8988T (cell line): ENCODE data around the gene C4A.
"Not testable (repeated sequence)": the region's sequence is repeated elsewhere in the genome, so short reads cannot be mapped to it uniquely, and the experiment has no call there.

Source experiments
- DNase-seq: peaks from one replicate; pipeline ENCODE4 v3.0.0; 2011

Gene C4A

DNA sequence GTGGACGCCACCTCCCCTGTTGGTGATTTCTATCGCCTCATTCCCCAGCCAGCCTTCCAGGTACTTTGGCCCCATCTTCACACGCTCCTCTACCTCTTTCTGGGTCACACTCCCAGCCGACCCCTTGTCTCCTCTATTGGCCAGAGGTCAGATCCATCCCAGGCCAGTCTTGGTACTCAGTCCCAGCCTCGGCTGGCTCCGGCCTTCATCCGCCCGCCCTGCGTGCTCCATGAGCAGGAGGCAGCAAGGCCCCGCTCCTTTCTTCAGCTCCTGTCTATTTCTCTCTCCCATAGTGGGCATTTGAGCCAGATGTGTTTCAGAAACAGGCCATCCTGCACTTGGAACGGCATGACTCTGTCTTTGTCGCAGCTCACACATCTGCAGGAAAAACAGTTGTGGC, 20.2 kb upstream of the C4A start:
- DNase-seq: no peak

DNA sequence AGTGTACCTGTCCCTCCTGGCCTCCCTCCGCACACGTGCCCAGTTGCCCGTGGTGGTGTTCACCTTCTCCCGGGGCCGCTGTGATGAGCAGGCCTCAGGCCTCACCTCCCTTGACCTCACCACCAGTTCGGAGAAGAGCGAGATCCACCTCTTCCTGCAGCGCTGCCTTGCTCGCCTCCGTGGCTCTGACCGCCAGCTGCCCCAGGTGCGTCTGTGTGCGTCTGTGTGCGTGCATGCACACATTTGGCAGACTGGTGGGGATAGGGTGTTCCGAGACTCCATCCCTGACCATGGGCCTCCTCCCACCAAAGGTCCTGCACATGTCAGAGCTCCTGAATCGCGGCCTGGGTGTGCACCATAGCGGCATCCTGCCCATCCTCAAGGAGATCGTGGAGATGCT, 17.9 kb upstream of the C4A start:
- no peak for DNase-seq

DNA sequence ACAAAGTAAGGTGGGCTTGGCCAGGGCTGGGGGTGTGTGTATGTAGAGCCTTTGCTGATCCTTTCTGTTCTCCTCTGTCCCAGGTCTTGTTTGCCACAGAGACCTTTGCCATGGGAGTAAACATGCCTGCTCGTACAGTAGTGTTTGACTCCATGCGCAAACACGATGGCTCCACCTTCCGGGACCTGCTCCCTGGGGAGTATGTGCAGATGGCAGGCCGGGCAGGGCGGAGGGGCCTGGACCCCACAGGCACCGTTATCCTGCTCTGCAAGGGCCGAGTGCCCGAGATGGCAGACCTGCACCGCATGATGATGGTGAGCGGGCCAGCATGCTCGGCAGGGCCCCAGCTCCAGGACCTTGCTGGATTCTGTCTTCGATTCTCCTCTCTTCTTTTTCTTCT, 16.2 kb upstream of the C4A start:
- DNase-seq: no peak

DNA sequence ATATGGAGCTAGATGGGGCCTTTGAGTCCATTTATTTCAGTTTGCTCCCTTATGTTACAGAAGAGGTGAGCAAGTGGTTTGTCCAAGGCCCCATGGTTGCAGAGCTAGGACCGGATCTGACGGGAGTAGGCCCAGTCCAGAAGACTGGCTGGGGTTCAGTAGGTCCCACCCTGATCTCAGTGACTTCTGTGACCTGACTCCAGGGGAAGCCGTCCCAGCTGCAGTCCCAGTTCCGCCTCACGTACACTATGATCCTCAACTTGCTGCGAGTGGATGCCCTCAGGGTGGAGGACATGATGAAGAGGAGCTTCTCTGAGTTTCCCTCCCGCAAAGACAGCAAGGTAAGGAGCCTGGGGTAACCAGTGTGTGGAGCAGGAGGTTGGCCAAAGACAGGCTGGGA, 15.4 kb upstream of the C4A start:
- no peak for DNase-seq

DNA sequence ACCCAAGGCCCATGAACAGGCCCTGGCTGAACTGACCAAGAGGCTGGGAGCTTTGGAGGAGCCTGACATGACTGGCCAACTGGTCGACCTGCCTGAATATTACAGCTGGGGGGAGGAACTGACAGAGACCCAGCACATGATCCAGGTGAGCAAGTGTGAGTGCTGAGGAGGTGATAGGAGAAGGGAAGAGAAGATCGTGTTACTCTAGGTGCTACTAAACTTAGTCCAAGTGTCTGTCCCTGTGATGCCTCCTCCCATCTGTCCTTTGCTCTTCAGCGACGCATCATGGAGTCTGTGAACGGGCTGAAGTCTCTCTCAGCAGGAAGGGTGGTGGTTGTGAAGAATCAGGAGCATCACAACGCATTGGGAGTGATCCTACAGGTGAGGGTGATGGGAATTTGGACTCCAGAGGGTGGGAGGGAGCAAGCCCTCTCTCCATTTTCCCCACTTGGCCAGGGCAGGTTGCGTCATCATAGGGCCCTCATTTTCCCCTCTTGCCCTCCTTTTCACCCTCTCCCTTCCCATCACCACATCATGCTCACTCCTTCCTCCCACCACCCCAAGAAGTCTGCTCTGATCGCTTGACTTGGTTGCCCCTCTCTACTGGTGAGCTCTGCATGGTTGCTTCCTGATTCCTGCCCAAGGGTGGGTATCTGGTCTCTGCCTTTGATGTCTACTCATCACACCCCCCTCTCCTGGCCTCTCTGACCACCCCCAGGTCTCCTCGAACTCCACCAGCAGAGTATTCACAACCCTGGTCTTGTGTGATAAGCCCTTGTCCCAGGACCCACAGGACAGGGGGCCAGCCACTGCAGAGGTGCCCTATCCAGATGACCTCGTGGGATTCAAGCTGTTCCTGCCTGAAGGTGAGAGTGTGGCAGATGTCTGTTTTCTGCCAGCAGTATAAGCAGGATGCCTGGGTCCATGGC, 14.6 kb upstream of the C4A start:
- DNase-seq: no peak

DNA sequence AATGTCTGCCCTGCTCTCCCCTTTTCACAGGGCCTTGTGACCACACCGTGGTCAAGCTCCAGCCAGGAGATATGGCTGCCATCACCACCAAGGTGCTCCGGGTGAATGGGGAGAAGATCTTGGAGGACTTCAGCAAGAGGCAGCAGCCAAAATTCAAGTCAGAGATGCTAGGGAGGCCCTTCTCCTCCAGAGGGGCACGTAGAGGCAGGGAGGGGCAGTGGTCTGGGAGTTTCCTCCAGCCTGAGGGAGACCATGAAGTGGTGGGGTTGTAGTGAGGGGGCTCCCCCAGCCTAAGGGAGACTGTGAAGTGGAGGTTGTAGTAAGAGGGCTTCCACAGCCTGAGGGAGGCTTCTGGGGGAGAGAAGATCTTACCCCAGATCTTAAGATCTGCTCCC, 13.9 kb upstream of the C4A start:
- no peak for DNase-seq

DNA sequence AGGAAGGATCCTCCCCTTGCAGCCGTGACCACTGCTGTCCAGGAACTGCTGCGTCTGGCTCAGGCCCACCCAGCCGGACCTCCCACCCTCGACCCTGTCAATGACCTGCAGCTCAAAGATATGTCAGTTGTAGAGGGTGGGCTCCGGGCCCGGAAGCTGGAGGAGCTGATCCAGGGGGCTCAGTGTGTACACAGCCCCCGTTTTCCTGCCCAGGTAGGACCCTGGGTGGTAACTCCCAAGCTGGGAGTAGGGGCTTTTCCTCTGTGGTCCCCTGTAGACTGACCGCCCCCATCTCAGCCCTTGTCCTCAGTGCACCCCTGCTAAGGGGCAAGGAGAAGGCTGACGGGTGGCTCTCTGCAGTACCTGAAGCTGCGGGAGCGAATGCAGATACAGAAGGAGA, 13.5 kb upstream of the C4A start:
- no peak for DNase-seq

DNA sequence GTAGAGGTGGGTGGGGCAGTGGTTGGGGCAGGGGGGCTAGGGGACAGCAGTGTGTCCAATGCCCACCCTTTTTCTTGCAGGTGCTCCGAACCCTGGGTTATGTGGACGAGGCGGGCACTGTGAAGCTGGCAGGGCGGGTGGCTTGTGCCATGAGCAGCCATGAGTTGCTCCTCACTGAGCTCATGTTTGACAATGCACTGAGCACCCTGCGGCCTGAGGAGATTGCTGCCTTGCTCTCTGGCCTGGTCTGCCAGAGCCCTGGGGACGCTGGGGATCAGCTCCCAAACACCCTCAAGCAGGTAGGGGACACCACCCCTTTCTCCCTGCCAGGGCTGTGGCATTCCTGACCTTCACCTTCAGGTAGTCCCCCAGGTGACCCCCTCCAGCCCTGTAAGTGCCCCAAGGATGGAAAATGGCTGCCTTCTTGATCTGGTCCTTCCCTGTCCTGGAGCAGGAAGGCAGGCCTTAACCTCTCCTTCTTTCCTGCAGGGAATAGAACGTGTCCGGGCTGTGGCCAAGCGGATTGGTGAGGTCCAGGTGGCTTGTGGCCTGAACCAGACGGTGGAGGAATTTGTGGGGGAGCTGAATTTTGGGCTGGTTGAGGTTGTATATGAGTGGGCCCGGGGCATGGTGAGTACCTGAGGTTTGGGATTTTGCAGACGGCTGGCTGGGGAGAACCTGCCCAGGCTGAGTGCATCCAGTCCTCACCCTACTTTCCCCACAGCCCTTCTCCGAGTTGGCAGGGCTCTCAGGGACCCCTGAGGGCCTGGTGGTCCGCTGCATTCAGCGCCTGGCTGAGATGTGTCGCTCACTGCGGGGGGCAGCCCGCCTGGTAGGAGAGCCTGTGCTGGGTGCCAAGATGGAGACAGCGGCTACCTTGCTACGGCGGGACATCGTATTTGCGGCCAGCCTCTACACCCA, 12.8 kb upstream of the C4A start:
- no peak for DNase-seq

DNA sequence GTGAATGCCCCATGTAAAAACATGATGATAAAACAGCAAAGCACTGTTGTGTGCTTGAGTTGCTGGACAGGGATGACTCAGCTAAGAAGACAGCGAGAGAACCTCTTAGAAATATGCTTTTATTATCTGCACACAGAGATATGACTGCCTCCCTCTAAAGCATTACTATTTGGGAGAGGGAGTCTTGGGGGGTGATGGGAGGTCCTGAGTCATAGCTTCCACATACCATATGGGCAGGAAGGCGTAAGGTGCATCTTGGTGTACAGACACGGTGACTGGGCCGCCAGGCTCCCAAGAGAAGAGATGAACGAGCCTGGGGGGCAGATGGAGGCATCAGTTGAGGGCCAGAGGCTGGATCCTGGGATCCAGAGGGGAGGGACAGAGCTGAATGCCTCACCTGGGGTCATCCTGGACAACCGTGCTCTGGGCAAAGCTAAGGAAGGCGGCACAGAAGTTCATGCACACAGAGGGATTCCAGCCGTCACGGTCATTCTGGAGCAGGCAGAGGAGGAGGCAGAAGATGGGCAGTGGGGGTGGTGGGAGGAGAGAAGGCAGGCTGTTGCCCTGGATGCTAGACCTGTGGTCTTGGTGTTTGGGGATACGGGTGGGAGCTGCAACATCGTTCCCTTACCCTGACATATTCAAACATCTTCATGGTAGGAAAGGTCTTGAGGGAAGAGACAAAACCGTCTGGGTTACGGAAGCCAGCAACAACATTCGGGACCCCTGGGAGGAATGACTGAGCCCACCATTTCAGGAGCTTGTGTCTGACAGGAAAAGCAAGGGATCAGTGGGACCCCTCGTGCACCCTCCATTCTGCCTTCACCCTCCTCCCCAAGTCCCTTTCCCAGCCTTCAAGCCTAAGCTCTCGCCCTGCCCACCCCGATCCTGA, 11.9 kb upstream of the C4A start:
- DNase-seq: no peak

DNA sequence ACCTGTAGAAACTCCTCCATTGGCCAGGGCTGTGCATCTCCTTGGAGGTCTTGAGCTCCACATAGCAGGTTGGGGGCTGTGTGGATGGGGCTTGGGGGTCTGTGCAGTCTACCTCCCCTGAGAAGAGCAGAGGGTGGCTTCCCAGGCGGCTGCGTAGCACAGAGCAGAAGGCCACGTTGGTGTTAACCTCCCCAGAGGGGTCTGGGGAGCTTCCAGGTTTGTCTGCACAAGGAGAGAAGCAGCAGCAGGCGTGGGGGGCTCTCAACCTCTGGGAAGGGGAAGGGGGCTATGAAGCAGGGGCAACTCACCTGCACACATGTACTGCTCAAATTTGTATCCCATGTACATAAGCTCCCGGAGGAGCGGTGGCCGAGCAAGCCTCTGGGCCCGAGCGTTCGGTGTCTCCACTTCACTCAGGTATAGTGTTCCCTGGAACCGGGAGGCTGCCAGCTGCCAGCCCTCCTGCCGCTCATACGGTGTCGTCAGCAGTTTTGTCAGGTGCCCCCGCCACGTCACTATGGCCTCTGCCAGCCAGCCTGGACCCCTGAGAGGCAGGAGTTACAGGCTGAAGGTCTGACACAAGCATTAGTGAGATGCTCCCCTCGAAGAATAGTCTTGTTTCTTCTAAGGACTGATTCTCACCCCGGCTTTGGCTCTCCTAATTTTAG, 11.1 kb upstream of the C4A start:
- DNase-seq: no peak

DNA sequence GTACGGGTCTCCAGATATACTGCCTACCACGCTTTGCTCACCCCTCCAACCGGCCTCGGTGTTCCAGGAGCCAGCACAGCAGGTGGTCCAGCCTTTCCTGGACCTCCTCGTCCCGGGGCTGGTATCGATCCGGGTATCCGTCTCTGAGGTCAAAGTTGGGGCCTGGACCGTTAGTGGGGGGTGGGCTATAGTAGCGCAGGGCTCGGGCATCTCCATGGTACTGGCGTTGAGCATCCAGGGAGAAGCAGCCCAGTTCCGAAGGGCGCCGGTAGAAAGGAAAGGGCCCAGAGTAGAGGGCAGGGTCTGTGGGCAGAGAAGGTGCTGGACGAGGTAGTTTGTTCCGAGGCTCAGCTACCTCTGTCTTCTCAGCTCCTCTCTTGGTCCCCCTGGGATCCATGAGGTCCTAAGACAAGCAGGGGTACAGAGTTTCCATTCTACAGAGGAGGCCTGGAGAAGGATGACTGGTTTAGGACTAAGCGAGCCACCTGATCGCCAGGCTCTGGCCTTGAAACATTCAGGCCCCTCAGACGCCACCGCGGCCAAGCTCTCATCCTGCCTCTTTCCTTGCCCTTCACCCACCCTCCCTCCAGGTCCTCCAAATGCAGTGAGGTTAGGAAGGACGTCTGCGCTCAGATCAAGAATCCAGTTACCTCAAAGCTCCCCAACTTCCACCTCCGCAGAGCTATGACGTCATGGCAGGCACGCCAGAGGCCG, 10.4 kb upstream of the C4A start:
- DNase-seq: no peak

DNA sequence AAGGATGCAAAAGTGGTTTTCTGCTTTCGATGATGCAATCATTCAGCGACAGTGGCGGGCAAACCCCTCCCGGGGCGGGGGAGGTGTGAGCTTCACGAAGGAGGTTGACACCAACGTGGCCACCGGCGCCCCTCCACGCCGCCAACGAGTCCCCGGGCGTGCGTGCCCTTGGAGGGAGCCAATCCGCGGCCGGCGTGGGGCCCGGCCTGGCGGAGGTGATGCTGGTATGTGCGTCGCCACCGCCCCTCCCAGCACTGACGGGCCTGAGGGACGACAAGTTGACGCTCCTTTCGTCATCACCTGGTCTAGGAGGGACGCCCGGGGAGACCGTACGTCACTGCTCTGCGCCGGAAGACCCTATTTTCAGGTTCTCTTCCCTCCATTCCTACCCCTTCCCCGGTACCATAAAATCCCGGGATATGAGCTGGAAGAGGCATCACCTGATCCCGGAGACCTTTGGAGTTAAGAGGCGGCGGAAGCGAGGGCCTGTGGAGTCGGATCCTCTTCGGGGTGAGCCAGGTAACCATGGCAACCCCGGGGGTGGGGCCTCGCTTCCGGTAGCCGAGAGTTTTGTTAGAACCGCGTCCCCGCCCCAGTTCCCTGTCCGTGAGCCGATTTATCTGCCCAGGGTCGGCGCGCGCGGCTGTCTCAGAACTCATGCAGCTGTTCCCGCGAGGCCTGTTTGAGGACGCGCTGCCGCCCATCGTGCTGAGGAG, 9.7 kb upstream of the C4A start, which contains the start of gene DXO:
DXO (minus strand) TSS at position 146 of the 716 bp plus-strand sequence. CDS start 463 bp downstream, outside the sequence.
- peak; percentile 98 for DNase-seq

DNA sequence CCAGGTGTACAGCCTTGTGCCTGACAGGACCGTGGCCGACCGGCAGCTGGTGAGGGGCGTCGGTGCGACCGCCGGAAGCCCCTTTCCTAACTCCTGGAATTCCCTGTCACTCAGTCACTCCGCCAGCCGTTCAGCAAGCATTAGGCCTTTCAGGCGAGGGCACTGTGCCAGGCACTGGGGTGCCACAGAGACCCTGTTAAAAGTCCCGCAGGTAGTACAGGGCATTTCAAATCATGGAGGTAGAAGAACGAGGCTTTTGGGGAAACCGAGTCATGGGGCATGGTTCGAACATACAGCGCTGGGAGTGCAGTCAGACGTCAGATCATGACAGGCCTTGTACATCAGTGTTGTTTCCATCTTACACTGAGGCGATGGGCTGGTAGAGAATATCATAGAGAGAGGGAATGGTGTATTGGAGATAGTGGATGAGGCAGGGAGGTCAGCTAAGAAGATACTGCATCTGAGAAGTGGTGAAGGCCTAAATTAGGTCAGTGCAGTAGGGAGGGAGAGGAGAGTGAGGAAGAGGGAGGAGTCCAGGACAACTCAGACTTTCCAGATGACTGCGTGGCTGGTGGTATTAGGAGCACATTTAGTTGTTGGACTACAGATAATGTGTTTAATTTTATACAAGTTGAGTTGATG, 9.0 kb upstream of the C4A start:
- no peak for DNase-seq

DNA sequence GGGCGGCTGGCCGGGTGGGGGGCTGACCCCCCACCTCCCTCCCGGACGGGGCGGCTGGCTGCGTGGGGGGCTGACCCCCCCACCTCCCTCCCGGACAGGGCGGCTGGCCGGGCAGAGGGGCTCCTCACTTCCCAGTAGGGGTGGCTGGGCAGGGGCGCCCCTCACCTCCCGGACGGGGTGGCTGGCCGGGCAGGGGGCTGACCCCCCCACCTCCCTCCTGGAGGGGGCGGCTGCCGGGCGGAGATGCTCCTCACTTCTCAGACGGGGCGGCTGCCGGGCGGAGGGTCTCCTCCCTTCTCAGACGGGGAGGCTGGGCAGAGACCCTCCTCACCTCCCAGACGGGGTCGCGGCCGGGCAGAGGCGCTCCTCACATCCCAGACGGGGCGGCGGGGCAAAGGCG, 5.8 kb upstream of the C4A start:
- not testable (repeated sequence) for DNase-seq

DNA sequence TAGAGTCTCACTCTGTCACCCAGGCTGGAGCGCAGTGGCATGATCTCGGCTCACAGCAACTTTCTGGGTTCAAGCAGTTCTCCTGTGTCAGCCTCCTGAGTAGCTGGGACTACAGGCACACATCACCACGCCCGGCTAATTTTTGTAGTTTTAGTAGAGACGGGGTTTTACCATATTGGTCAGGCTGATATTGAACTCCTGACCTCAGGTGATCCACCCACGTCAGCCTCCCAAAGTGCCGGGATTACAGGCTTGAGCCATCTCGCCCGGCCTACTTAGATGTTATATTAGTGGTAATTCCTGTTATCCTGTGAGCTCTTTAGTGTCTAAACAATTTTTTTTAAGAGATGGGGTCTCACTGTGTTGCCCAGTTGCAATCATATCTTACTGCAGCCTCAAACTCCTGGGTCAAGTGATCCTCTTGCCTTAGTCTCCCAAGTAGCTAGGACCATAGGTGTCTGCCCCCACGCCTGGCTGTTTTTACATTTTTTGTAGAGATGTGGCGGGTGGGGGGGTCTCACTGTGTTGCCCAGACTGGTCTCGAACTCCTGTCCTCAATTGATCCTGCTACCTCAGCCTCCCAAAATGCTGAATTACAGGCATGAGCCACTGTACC, 3.9 kb upstream of the C4A start:
- no peak for DNase-seq

DNA sequence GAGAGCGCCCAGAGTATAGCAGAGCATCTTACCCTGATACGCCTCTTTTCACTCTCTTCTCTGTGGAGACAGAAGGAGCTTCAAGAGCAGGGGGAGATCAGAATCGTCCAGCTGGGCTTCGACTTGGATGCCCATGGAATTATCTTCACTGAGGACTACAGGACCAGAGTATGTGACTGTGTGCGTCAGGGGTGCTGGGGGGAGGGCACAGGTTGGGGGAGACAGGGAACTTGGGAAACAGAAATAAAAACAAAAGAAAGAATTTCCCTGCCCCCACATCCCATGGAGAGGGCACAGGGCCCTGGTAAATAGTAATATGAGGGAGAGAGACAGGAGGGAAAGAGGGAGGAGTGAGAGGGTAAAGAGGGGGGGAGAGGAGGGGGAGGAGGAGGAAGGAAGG, 3.0 kb upstream of the C4A start:
- DNase-seq: no peak

DNA sequence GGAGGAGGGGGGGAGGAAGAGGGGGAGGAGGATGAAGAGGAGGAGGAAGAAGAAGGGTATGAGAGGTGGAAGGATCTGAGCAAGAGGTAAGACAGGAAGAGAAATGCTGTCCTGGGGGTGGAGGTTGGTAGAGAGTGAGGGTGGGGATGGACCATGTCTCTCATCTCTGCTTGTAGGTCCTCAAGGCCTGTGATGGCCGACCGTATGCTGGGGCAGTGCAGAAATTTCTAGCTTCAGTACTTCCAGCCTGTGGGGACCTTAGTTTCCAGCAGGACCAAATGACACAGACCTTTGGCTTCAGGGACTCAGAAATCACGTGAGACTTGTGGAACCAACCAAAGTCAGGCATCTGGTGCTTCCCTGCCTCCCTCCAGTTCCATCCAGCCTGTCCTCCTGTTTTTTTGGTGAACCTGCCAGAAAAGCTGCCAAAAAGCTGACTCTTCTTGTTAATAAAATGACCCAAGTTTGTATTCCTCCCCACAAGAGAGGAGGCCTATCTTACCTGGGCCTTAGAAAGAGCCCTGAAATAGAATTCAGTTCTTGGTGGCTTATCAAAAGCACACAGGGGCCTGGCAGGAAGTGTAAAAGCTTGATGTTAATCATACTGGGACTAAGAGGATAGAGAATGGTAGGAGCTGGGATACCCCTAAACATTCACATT, 2.5 kb upstream of the C4A start:
- no peak for DNase-seq

DNA sequence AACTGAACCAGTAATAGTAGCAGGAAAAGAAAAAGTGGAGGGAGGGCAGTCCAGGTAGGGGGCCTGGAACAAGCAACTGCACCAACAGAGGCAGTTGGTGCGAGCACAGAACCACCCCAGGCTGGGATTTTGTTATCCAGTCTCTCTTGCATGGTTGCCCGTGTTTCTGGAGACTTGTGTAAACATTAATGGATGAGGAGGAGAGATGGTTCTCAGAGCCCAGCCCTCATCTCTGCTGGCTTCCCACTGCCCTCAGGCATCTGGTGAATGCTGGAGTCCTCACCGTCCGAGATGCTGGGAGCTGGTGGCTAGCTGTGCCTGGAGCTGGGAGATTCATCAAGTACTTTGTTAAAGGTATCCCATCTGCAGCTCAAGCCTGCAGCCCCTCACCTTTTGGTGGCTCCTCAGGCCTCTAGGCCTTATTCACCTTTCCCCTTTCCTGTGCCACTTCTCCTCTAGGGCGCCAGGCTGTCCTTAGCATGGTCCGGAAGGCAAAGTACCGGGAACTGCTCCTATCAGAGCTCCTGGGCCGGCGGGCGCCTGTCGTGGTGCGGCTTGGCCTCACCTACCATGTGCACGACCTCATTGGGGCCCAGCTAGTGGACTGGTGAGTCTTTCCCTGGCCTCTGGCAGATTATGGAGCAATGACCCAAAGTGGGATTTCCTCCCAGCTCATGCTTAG, 1.5 kb upstream of the C4A start:
- not testable (repeated sequence) for DNase-seq

DNA sequence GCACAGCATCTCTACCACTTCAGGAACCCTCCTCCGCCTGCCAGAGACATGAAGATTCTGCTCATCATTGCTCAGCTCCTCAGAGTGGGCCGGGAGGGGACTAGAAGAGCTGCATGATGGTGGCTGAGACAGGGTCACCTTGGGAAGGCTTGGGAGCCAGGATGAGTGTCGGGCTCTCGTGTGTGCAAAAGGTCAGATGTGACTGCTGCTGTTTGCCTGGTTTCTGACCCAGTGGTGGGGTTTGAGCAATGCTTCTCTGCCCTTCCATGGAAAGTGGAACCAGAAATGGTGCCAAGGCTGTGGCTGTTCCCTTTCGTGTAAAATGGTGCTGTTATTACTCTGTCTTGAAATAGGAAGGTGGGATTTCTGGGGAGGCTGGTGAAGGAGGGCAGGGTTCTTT, 859 bp upstream of the C4A start:
- DNase-seq: not testable (repeated sequence)
